GM12878 (cell line): ENCODE results near the gene ADIG. TPM values are rescaled to one million over a fixed set of nuclear protein-coding genes. Genes with fewer than 3 reads are reported as not detected.

ENCODE experiments used
- ATAC-seq: fragments of 200-7000 bp; cut with Tn5 transposase; 3 replicates; pipeline ENCODE4 v1.9.1; 2020; ENCODE audit warnings: mild to moderate bottlenecking, moderate library complexity
- BruUV-seq: library from RNA; stranded (reverse); fragments of 400-500 nt; replicated peaks from 2 replicates; lab custom pipeline; 2021; lab: Mats Ljungman, UMichigan
- CTCF ChIA-PET: fragments of 300-600 bp; sonication (Branson Sonifier 250); formaldehyde crosslinking; extraction: SDS; loops from one replicate; lab custom pipeline; 2021; ENCODE audit warnings: inconsistent platforms; lab: Yijun Ruan, JAX
- POLR2A ChIA-PET: fragments of 350-600 bp; formaldehyde crosslinking; extraction: SDS; loops from one replicate; lab custom pipeline; 2021; ENCODE audit warnings: inconsistent platforms; lab: Charles Lee
- RAD21 ChIA-PET: fragments of 300-600 bp; sonication (Branson Sonifier 250); formaldehyde crosslinking; loops from one replicate; lab custom pipeline; 2023; ENCODE audit warnings: antibody characterized with exemption; ENCODE audit not compliant: unreplicated experiment; lab: Charles Lee
- SMC1A ChIA-PET: fragments of 300-600 bp; sonication (Branson Sonifier 250); formaldehyde crosslinking; loops from one replicate; lab custom pipeline; 2023; ENCODE audit not compliant: unreplicated experiment, uncharacterized antibody; lab: Charles Lee
- DNase-seq: peaks from one replicate; pipeline ENCODE4 v3.0.0-alpha.2; 2011; ENCODE audit warnings: low read depth, low spot score
- FAIRE-seq: peaks from 3 replicates; lab custom pipeline; 2011; peaks lifted over from hg19 to GRCh38; lab: Jason Lieb, UNC
- H2AFZ ChIP-seq: 2 replicates; pipeline ENCODE4 v1.6.0; 2011; ENCODE audit warnings: low read depth, low read length, control low read depth; ENCODE audit not compliant: control insufficient read depth
- H3K27ac ChIP-seq: 2 replicates; pipeline ENCODE4 v1.5.1; 2011; ENCODE audit warnings: control low read depth; ENCODE audit not compliant: control insufficient read depth, insufficient read depth
- H3K27me3 ChIP-seq, 2 experiments: replicated peaks in 1 of 2; 2 replicates each; pipeline versions ENCODE4 v1.6.0 to v1.6.1; 2011; ENCODE audit warnings: low read length in 1 of 2; ENCODE audit not compliant: control insufficient read depth in 2 of 2, insufficient read depth in 2 of 2
- H3K36me3 ChIP-seq, 2 experiments: 2 replicates each; pipeline ENCODE4 v1.5.1; 2011; ENCODE audit warnings: low read length in 1 of 2; ENCODE audit not compliant: control insufficient read depth in 2 of 2, insufficient read depth in 2 of 2
- H3K4me1 ChIP-seq: 2 replicates; pipeline ENCODE4 v1.6.1; 2011; ENCODE audit warnings: mild to moderate bottlenecking, low read length, moderate library complexity, mixed read lengths; ENCODE audit not compliant: control insufficient read depth, insufficient read depth
- H3K4me2 ChIP-seq: 2 replicates; pipeline ENCODE4 v1.6.0; 2011; ENCODE audit warnings: control low read depth; ENCODE audit not compliant: control insufficient read depth, insufficient read depth
- H3K4me3 ChIP-seq: fragments of 200-600 bp; sonication (generic); 2 replicates; pipeline ENCODE4 v1.5.1; 2016
- H3K79me2 ChIP-seq: 2 replicates; pipeline ENCODE4 v1.6.0; 2011; ENCODE audit warnings: low read length; ENCODE audit not compliant: control insufficient read depth, insufficient read depth
- H3K9ac ChIP-seq: 2 replicates; pipeline ENCODE4 v1.8.0; 2011; ENCODE audit warnings: low read length, control low read depth, mixed read lengths; ENCODE audit not compliant: control insufficient read depth, insufficient read depth
- H3K9me3 ChIP-seq: replicated peaks from 3 replicates; pipeline ENCODE4 v1.5.1; 2011; ENCODE audit warnings: mild to moderate bottlenecking, low read length; ENCODE audit not compliant: control insufficient read depth, insufficient read depth
- H4K20me1 ChIP-seq: 2 replicates; pipeline ENCODE4 v1.6.0; 2011; ENCODE audit not compliant: control insufficient read depth, insufficient read depth
- ZBED1 ChIP-seq: IDR thresholded peaks from 2 replicates; pipeline ENCODE4 v1.6.1; 2016; ENCODE audit warnings: borderline replicate concordance
- WGBS: methylation state at CpG from one replicate; pipeline ENCODE4 v1.1.6; 2016; ENCODE audit warnings: low lambda C conversion rate; ENCODE audit not compliant: insufficient replicate concordance, insufficient coverage; ENCODE audit errors: missing lambda C conversion rate; 5-methylcytosine and 5-hydroxymethylcytosine counted together
- in situ Hi-C: fragments of 300-500 bp; cut with MboI; formaldehyde crosslinking; loops from 9 replicates; pipeline ENCODE4 v1.14.3; 2018; ENCODE audit warnings: mixed read lengths
- intact Hi-C: fragments of 100-400 bp; cut with micrococcal nuclease; formaldehyde crosslinking; loops from one replicate; pipeline ENCODE4 v1.14.2; 2022; ENCODE audit not compliant: unreplicated experiment
- polyA plus RNA-seq, 11 experiments: library from polyadenylated mRNA; depleted of rRNA in 4 of 11; unstranded in 6 of 11; stranded (reverse) in 5 of 11; fragments of >200 nt; fragmentation: Nextera tagmentation in 4 of 11; fragmentation: Illumina TruSeq in 1 of 11; extraction: Ambion mirVana in 4 of 11; extraction: Trizol in 1 of 11; gene quantifications; 1 replicate in 1 of 11; 2 replicates in 10 of 11; pipeline versions ENCODE4 v1.2.1 to v1.2.3, GENCODE V29; 2011 to 2016; ENCODE audit warnings: inconsistent platforms in 2 of 11, missing spikeins in 2 of 11, low read depth in 1 of 11
- total RNA-seq, 4 experiments: library from RNA; depleted of rRNA in 3 of 4; stranded (reverse); fragments of >200 nt in 3 of 4; fragmentation: Illumina TruSeq in 1 of 4; extraction: Trizol in 1 of 4; gene quantifications; 2 replicates each; pipeline versions ENCODE4 v1.2.1 to v1.2.3, GENCODE V29; 2013 to 2021
- TF ChIP-seq, protein P1 (sequence below): fragments of 450-650 bp; IDR thresholded peaks from 2 replicates; pipeline ENCODE4 v1.6.1; 2016; ENCODE audit warnings: mild to moderate bottlenecking, moderate library complexity, borderline replicate concordance

ADIG gene
- total and polyA plus RNA-seq, 10 of the 15 experiments (the other 5 are each of a cell fraction or from before 2014, with no cell fraction given): not detected

DNA sequence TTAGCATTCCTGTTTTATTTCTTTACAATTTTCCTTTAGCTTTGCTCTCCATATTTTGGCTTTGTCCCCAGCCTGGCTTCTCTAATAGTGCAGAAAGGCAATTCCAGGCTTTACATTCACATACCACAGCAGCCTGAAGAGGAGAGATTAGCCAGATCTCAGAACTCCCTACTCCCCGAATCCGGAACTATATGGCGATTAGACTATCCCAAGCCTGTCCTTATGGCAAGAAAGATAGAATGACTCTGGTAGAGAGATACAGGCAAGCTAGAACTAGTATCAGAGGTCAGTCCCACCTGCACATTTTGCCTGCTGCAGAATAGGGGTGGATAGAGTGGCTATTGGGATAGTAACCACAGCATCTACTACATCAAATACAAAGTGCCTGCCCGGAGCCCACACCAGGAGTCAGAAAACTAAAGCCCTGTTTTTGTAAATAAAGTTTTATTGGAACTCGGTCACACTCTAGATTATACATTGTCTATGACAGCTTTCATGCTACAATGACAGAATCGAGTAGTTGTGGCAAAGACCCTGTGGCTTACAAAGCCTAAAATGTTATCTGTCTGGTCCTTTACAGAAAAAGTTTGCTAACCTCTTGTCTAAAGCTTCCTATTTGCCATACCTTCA lies 17.1 kb upstream of the ADIG start:
- no peak overlapping the region for H2AFZ ChIP-seq
- H3K4me1 ChIP-seq: no peaks in the 10 kb centered on the region
- no peak overlapping the region for H3K27ac ChIP-seq
- TF ChIP-seq, protein P1, sequence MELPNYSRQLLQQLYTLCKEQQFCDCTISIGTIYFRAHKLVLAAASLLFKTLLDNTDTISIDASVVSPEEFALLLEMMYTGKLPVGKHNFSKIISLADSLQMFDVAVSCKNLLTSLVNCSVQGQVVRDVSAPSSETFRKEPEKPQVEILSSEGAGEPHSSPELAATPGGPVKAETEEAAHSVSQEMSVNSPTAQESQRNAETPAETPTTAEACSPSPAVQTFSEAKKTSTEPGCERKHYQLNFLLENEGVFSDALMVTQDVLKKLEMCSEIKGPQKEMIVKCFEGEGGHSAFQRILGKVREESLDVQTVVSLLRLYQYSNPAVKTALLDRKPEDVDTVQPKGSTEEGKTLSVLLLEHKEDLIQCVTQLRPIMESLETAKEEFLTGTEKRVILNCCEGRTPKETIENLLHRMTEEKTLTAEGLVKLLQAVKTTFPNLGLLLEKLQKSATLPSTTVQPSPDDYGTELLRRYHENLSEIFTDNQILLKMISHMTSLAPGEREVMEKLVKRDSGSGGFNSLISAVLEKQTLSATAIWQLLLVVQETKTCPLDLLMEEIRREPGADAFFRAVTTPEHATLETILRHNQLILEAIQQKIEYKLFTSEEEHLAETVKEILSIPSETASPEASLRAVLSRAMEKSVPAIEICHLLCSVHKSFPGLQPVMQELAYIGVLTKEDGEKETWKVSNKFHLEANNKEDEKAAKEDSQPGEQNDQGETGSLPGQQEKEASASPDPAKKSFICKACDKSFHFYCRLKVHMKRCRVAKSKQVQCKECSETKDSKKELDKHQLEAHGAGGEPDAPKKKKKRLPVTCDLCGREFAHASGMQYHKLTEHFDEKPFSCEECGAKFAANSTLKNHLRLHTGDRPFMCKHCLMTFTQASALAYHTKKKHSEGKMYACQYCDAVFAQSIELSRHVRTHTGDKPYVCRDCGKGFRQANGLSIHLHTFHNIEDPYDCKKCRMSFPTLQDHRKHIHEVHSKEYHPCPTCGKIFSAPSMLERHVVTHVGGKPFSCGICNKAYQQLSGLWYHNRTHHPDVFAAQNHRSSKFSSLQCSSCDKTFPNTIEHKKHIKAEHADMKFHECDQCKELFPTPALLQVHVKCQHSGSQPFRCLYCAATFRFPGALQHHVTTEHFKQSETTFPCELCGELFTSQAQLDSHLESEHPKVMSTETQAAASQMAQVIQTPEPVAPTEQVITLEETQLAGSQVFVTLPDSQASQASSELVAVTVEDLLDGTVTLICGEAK: peak; percentile 52; the same call in 1 of the 2 replicates
- no peak for TF ChIP-seq ZBED1
- WGBS: 98% methylated on average over 6 of the region's 6 CpGs
- no peak overlapping the region for H3K9ac ChIP-seq
- BruUV-seq: no TSS peak
- no peaks in the 10 kb centered on the region for H3K27me3 ChIP-seq
- in situ Hi-C loops: no loop called here
- H3K9me3 ChIP-seq: no peaks in the 10 kb centered on the region
- DNase-seq (no peak), FAIRE-seq (no peak), ATAC-seq (no peak)
- ChIA-PET POLR2A (no interaction called here), RAD21 (no interaction called here), SMC1A (interaction anchor here (0.7 kb wide), 1 partner anchor 17 kb away, joined by 3 read pairs; the partner anchor contains the start of gene ADIG), CTCF (no interaction called here)
- no peak overlapping the region for H3K4me3 ChIP-seq
- no peaks in the 10 kb centered on the region for H4K20me1 ChIP-seq
- H3K79me2 ChIP-seq: no peaks in the 10 kb centered on the region
- intact Hi-C loops: no loop called here
- peaks cover 0 to 5% of the 10 kb centered on the region in 2 experiments; a peak in 3 of 4 replicates for H3K36me3 ChIP-seq
- H3K4me2 ChIP-seq: no peak overlapping the region
